A549 (cell line): ENCODE results near the gene USP17L25. TPM values are rescaled to one million over a fixed set of nuclear protein-coding genes. Genes with fewer than 3 reads are reported as not detected.
"Not testable (repeated sequence)": the region's sequence is repeated elsewhere in the genome, so short reads cannot be mapped to it uniquely, and the experiment has no call there.

Experiments
- ATAC-seq, 2 experiments: fragments of 200-7000 bp in 1 of 2; fragments of >200 bp in 1 of 2; cut with Nextera tagmentation in 1 of 2; cut with Tn5 transposase in 1 of 2; 3 replicates each; pipeline versions ENCODE4 v1.8.0 to v1.9.1; 2018 to 2020; ENCODE audit warnings: mild to moderate bottlenecking in 1 of 2, moderate library complexity in 1 of 2
- CTCF ChIA-PET: fragments of 300-600 bp; sonication (Branson Sonifier 250); formaldehyde crosslinking; extraction: SDS; loops from one replicate; lab custom pipeline; 2021; ENCODE audit warnings: antibody characterized with exemption, inconsistent platforms; lab: Yijun Ruan, JAX
- POLR2A ChIA-PET: fragments of 350-600 bp; formaldehyde crosslinking; extraction: SDS; loops from one replicate; lab custom pipeline; 2021; ENCODE audit warnings: antibody characterized with exemption, inconsistent platforms; lab: Yijun Ruan, JAX
- DNase-seq, 2 experiments: peaks; one replicate each; pipeline versions ENCODE4 v3.0.0 to v3.0.0-alpha.2; 2011 to 2016; ENCODE audit warnings: low read depth in 1 of 2, low spot score in 1 of 2
- FAIRE-seq: peaks from 2 replicates; lab custom pipeline; 2011; peaks lifted over from hg19 to GRCh38; lab: Jason Lieb, UNC
- H3K27ac ChIP-seq, 2 experiments: fragments of >200 bp; sonication (Bioruptor Twin); formaldehyde crosslinking; 3 replicates each; pipeline ENCODE4 v1.5.1; 2016 to 2017
- H3K4me1 ChIP-seq: fragments of >200 bp; sonication (Bioruptor Twin); formaldehyde crosslinking; 3 replicates; pipeline ENCODE4 v1.6.1; 2016
- H3K4me2 ChIP-seq: fragments of >200 bp; sonication (Bioruptor Twin); formaldehyde crosslinking; 3 replicates; pipeline ENCODE4 v1.6.1; 2016
- H3K4me3 ChIP-seq: fragments of >200 bp; sonication (Bioruptor Twin); formaldehyde crosslinking; 3 replicates; pipeline ENCODE4 v1.5.1; 2016
- H3K9me3 ChIP-seq: fragments of >200 bp; sonication (Bioruptor Twin); formaldehyde crosslinking; 3 replicates; pipeline ENCODE4 v1.6.1; 2016
- WGBS: methylation state at CpG from one replicate; pipeline ENCODE4 v1.1.6; 2017; ENCODE audit errors: missing lambda C conversion rate; 5-methylcytosine and 5-hydroxymethylcytosine counted together
- polyA minus RNA-seq: library from RNA; depleted of rRNA, polyadenylated mRNA; stranded (reverse); fragments of >200 nt; gene quantifications from 2 replicates; pipeline ENCODE4 v1.2.3, GENCODE V29; 2011; rRNA and poly(A)+ RNA removed
- polyA plus RNA-seq, 4 experiments: library from polyadenylated mRNA; depleted of rRNA in 3 of 4; stranded (reverse); fragments of >200 nt; fragmentation: RNase III in 1 of 4; extraction: RNeasy Plus Mini Kit Qiagen cat#74134 plus additional on column Dnase treatment in 1 of 4; gene quantifications; 2 replicates in 3 of 4; 3 replicates in 1 of 4; pipeline ENCODE4 v1.2.3, GENCODE V29; 2011 to 2017

USP17L25 gene
- not detected in 2 replicates for polyA plus RNA-seq (2011; rRNA removed)
- polyA plus RNA-seq (2012; cell fraction: cytosol; rRNA removed), result not detected in 2 replicates
- not detected in 2 replicates for polyA plus RNA-seq (2012; cell fraction: nucleus; rRNA removed)
- not detected in 3 replicates for polyA plus RNA-seq (2017; fragmentation: RNase III; extraction: RNeasy Plus Mini Kit Qiagen cat#74134 plus additional on column Dnase treatment)
- not detected in 2 replicates for polyA minus RNA-seq

GRCh38 chr4:9329611-9330010 is at the start of gene USP17L25:
TSS of gene USP17L25 (plus strand) at chr4:9329911. CDS start at chr4:9329911, 0 bp downstream.
- not testable (repeated sequence) for ATAC-seq

DNA sequence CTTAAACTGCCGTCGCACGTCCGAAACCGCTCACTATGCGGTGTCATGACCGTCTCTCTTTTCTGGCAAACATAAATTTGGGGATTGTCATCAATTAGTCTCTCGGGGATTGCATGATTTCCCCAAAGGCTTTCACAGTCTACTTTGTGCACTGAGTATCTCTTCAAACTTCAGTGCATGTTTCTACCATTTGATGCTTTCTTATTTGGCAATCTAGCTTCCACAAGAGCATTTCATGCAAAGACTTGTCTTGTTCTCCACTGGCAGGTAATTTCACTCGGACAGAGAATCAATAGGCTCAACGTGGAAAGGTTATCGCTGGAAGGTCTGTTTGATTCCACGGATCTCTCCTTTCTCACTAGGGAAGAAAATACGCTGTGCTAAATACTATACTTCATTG is 5.5 kb upstream of the USP17L25 start:
- WGBS, result 18% methylated on average over 4 of the region's 13 CpGs
- POLR2A ChIA-PET, DNase-seq, H3K4me3 ChIP-seq, H3K4me2 ChIP-seq, H3K4me1 ChIP-seq, CTCF ChIA-PET, H3K9me3 ChIP-seq, FAIRE-seq, ATAC-seq, H3K27ac ChIP-seq: not testable (repeated sequence)

More at GRCh38 chr4:9329611-9330010, at the start of gene USP17L25:
- POLR2A ChIA-PET, CTCF ChIA-PET, FAIRE-seq, H3K4me1 ChIP-seq, H3K27ac ChIP-seq, DNase-seq, H3K4me3 ChIP-seq, H3K9me3 ChIP-seq, H3K4me2 ChIP-seq: not testable (repeated sequence)
- no CpG with 5 or more reads among the region's 15 CpGs for WGBS

- FAIRE-seq, H3K27ac ChIP-seq, CTCF ChIA-PET, H3K4me1 ChIP-seq, H3K4me3 ChIP-seq, ATAC-seq, H3K4me2 ChIP-seq, DNase-seq, H3K9me3 ChIP-seq, POLR2A ChIA-PET: not testable (repeated sequence)
- no CpG with 5 or more reads among the region's 15 CpGs for WGBS
Measured at GRCh38 chr4:9324865-9325264, 4.8 kb upstream of the USP17L25 start, which contains the start of gene USP17L24. TSS of gene USP17L24 (plus strand) at chr4:9325165. CDS start at chr4:9325165, 0 bp downstream.

- FAIRE-seq, H3K4me2 ChIP-seq, ATAC-seq, H3K9me3 ChIP-seq, H3K27ac ChIP-seq, H3K4me3 ChIP-seq, H3K4me1 ChIP-seq, POLR2A ChIA-PET, DNase-seq, CTCF ChIA-PET: not testable (repeated sequence)
- no CpG with 5 or more reads among the region's 15 CpGs for WGBS
Measured at GRCh38 chr4:9334358-9334757, 4.6 kb downstream of the USP17L25 start, which contains the start of gene USP17L26. TSS of gene USP17L26 (plus strand) at chr4:9334658. CDS start at chr4:9334658, 0 bp downstream.

DNA sequence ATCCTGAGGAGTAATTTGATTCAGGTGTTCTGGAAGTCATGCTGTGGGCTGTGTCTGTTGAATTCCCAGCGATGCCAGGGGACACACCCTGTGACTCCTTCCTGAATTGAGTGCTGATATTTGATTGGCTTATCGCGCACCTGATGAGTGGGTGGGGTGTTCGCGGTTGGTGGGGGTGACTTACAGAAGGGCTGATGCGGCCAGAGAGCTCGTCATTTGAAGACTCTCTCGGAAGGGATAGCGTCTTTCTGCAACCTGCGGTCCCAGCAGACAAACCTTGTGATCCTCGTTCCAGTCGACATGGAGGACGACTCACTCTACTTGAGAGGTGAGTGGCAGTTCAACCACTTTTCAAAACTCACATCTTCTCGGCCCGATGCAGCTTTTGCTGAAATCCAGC is 9.4 kb downstream of the USP17L25 start, which contains the start of gene USP17L5:
Gene USP17L5, plus strand, starts transcription at position 301 of the 400 bp plus-strand sequence. Its CDS starts 0 bp downstream, at position 301.
- FAIRE-seq, POLR2A ChIA-PET, DNase-seq, H3K9me3 ChIP-seq, H3K4me2 ChIP-seq, H3K4me3 ChIP-seq, ATAC-seq, H3K27ac ChIP-seq, H3K4me1 ChIP-seq, CTCF ChIA-PET: not testable (repeated sequence)
- no CpG with 5 or more reads among the region's 15 CpGs for WGBS

GRCh38 chr4:9343848-9344247 is 14.1 kb downstream of the USP17L25 start, which contains the start of gene USP17L27:
TSS of gene USP17L27 (plus strand) at chr4:9344148. CDS start at chr4:9344148, 0 bp downstream.
- ATAC-seq, POLR2A ChIA-PET, CTCF ChIA-PET, DNase-seq, H3K4me3 ChIP-seq, FAIRE-seq, H3K4me2 ChIP-seq, H3K4me1 ChIP-seq, H3K9me3 ChIP-seq, H3K27ac ChIP-seq: not testable (repeated sequence)
- no CpG with 5 or more reads among the region's 15 CpGs for WGBS

GRCh38 chr4:9348593-9348992 is 18.9 kb downstream of the USP17L25 start, which contains the start of gene USP17L28:
TSS of gene USP17L28 (plus strand) at chr4:9348893. CDS start at chr4:9348893, 0 bp downstream.
- H3K4me3 ChIP-seq, CTCF ChIA-PET, H3K4me2 ChIP-seq, ATAC-seq, H3K4me1 ChIP-seq, FAIRE-seq, POLR2A ChIA-PET, DNase-seq, H3K9me3 ChIP-seq, H3K27ac ChIP-seq: not testable (repeated sequence)
- no CpG with 5 or more reads among the region's 15 CpGs for WGBS

DNA sequence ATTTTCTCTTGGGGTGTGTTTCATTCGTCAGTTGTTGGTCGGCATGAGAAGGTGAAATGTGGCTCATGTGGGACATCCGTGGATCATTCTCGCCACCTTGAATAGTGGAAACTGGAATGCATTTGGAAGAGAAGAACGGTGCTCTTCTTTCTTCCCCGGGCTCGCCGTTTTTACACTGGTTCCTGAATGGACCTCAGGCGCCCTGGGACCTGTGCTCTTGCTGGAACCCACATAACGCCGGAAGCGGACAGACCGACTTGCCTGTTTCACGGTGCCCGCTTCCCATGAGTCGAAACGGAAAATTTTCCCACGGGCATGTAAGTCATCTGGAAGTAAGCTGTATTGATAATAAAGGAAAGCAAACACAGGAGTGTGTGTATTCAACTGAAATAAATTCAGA is 21.2 kb downstream of the USP17L25 start:
- DNase-seq, FAIRE-seq, H3K4me3 ChIP-seq, ATAC-seq, H3K9me3 ChIP-seq, CTCF ChIA-PET, POLR2A ChIA-PET, H3K4me2 ChIP-seq, H3K27ac ChIP-seq, H3K4me1 ChIP-seq: not testable (repeated sequence)
- no CpG with 5 or more reads among the region's 18 CpGs for WGBS

GRCh38 chr4:9353338-9353737 is 23.6 kb downstream of the USP17L25 start, which contains the start of gene USP17L29:
TSS of gene USP17L29 (plus strand) at chr4:9353638. CDS start at chr4:9353638, 0 bp downstream.
- H3K4me3 ChIP-seq, CTCF ChIA-PET, POLR2A ChIA-PET, H3K4me1 ChIP-seq, H3K9me3 ChIP-seq, ATAC-seq, FAIRE-seq, DNase-seq, H3K4me2 ChIP-seq, H3K27ac ChIP-seq: not testable (repeated sequence)
- WGBS, result no CpG with 5 or more reads among the region's 15 CpGs

DNA sequence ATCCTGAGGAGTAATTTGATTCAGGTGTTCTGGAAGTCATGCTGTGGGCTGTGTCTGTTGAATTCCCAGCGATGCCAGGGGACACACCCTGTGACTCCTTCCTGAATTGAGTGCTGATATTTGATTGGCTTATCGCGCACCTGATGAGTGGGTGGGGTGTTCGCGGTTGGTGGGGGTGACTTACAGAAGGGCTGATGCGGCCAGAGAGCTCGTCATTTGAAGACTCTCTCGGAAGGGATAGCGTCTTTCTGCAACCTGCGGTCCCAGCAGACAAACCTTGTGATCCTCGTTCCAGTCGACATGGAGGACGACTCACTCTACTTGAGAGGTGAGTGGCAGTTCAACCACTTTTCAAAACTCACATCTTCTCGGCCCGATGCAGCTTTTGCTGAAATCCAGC is 33.1 kb downstream of the USP17L25 start, which contains the start of gene USP17L30:
Gene USP17L30, plus strand, starts transcription at position 301 of the 400 bp plus-strand sequence. Its CDS starts 0 bp downstream, at position 301.
- CTCF ChIA-PET, H3K4me3 ChIP-seq, FAIRE-seq, POLR2A ChIA-PET, H3K27ac ChIP-seq, H3K4me2 ChIP-seq, H3K9me3 ChIP-seq, H3K4me1 ChIP-seq, ATAC-seq, DNase-seq: not testable (repeated sequence)
- WGBS, result no CpG with 5 or more reads among the region's 15 CpGs

DNA sequence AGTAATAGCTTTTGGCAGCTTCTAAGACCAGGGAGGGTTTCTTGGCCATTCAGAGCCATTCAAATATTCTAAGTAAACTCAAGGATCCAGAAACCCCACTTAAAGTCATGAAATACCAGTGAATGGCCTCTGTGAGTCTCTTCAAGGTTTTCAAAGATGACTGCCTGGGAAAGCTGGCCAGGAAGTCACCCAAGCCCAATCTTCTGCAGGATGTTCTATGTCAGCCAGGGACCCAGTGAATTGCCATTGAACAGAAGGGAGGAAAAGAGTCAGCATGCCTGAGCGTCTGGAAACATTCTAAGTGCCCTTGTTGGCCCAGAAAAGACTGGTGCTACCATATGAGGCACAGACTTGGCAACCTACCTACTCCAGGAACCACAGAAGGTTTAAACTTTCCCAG is 50.2 kb downstream of the USP17L25 start:
- H3K9me3 ChIP-seq, FAIRE-seq, H3K27ac ChIP-seq, DNase-seq, H3K4me1 ChIP-seq, ATAC-seq, POLR2A ChIA-PET, H3K4me2 ChIP-seq, CTCF ChIA-PET, H3K4me3 ChIP-seq: not testable (repeated sequence)
- WGBS, result 7% methylated on average over 1 of the region's 1 CpG
